ENCODE results near the gene NECTIN4. TPM values are rescaled to one million over a fixed set of nuclear protein-coding genes. Genes with fewer than 3 reads are reported as not detected.
"Not testable (repeated sequence)": the region's sequence is repeated elsewhere in the genome, so short reads cannot be mapped to it uniquely, and the experiment has no call there.

The NECTIN4 gene
- total RNA-seq, 1 donor from 2014 or later, result 0.18 TPM

DNA sequence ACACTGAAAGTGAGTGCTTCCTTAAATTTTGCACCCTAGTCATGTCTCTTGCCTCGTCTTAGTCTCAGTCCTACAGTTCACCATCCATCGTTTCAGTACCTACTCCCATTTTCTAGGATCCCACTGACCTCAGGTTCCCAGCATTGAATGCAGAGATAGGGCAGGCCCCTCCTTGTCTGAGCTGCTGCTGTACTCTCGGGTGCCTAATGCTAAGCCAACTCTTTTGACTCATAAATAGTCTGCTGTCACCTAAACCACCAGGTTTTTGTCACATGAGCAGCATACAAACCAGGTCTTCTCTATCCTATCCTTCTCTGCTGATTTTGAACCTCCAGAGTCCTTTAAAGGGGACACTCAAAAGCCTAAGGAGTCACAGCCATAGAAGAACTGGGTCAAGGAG, 22.7 kb downstream of the NECTIN4 start:
- intact Hi-C loops (cut with micrococcal nuclease), result no loop called here

GRCh38 chr1:161065681-161066080, 23.7 kb downstream of the NECTIN4 start:
- intact Hi-C loops (cut with micrococcal nuclease), result not testable (repeated sequence)

- intact Hi-C loops (cut with micrococcal nuclease), result not testable (repeated sequence)
Observed at GRCh38 chr1:161063936-161064335, 25.4 kb downstream of the NECTIN4 start.

GRCh38 chr1:161061419-161061818, 27.9 kb downstream of the NECTIN4 start:
- intact Hi-C loops (cut with micrococcal nuclease), result no loop called here

DNA sequence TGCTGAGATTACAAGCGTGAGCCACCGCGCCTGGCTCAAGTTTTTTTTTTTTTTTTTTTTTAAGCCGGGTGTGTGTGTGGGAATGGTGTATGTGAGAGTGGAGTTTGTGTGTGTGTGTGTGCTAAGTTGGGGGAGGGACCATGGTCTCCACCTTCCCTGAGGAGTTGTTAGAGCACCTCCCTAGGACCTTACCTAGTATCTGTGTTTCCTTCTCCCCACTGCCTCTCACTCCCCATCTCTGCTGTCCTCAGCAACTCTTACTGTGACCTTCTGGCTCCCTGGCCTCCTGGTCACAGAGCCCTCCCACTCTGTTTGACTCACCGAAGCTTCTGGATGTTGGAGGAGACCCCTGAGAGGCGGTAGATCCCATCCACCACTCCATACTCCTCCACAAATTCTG, 30.1 kb downstream of the NECTIN4 start:
- intact Hi-C loops (cut with micrococcal nuclease), result no loop called here

DNA sequence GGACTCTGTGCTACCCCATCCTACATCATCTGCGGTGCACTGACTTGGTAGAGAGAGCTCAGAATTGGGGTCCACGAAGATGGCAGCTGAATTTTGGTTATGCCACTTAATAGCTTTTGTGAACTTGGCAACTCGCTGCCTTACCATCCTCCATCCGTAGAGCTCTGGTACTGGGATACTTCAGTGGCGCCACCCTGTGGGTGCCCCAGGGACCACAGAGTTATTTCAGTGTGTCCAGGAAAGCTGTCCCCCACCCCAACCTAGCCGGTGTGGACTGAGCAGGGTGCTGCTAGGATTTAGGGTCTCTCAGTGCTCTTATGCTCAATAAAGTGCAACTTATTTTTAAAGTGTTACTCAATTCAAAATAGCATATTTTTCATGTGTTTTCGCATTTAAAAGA, 34.6 kb downstream of the NECTIN4 start:
- intact Hi-C loops (cut with micrococcal nuclease), result no loop called here

GRCh38 chr1:161054232-161054631, 35.1 kb downstream of the NECTIN4 start:
- intact Hi-C loops (cut with micrococcal nuclease), result no loop called here

- intact Hi-C loops (cut with micrococcal nuclease), result no loop called here
Observed at GRCh38 chr1:161052899-161053298, 36.5 kb downstream of the NECTIN4 start.

DNA sequence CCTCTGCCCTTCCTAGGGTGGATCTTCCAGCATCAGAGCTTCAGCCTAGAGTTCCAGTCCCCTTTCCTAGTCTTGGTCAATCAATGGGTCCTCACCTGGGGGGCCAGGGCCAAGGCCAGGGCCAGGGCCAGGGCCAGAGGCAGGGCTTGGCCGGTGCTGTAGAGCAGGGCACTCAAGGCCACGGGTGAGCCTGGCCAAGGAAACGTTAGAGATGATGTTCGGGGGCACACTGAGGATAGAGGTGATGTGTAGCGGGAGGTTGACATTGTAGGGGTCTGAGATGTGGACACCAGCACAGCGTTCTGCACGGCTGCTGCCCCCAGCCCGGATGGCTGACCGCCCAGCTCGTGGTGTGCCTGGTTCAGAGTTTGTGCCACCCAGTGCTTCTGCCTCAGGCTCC, 38.1 kb downstream of the NECTIN4 start:
- intact Hi-C loops (cut with micrococcal nuclease), result no loop called here

GRCh38 chr1:161048949-161049722, 40.2 kb downstream of the NECTIN4 start:
- intact Hi-C loops (cut with micrococcal nuclease), result loop anchor here (10.0 kb wide), 2 partner anchors 54 to 346 kb away; no protein-coding TSS in a partner anchor

GRCh38 chr1:161047436-161048420, 41.6 kb downstream of the NECTIN4 start:
- intact Hi-C loops (cut with micrococcal nuclease), result loop anchor here (10.0 kb wide), 2 partner anchors 53 to 347 kb away; no protein-coding TSS in a partner anchor

- intact Hi-C loops (cut with micrococcal nuclease), result loop anchor here (1.0 to 10.0 kb wide), 4 partner anchors 52 to 348 kb away; partner anchors contain the start of gene UFC1
Observed at GRCh38 chr1:161046605-161047228, 42.6 kb downstream of the NECTIN4 start.

- intact Hi-C loops (cut with micrococcal nuclease), result loop anchor here (1.0 to 10.0 kb wide), 6 partner anchors 22 to 349 kb away; partner anchors contain the start of genes F11R and UFC1
Observed at GRCh38 chr1:161045736-161046604, 43.4 kb downstream of the NECTIN4 start, which contains the start of gene USF1. Gene USF1 (minus strand): TSS chr1:161045977. CDS start chr1:161043275, 2,702 bp downstream.

GRCh38 chr1:161044908-161045735, 44.2 kb downstream of the NECTIN4 start:
- intact Hi-C loops (cut with micrococcal nuclease), result loop anchor here (1.0 to 10.0 kb wide), 4 partner anchors 23 to 350 kb away; partner anchors contain the start of gene F11R

DNA sequence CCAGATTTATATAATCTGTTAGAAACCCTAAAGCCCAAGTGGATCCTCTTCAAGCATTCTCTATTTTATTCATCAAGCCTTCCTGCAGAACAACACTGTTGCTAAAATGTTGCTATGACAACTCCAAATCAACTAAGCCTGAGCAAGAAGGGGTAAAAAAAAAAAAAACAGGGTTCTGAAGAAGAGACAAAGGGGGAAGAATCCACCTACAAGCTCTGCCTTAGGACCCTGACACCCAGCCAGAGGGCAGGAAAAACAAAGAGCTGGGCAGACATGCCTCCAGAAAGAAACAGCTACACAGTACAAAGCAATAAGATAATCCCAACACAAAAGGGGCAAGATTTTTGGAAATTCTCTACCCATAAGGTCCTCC, 44.8 kb downstream of the NECTIN4 start:
- intact Hi-C loops (cut with micrococcal nuclease), result loop anchor here (2.0 to 10.0 kb wide), 3 partner anchors 24 to 350 kb away; partner anchors contain the start of gene F11R

GRCh38 chr1:161039546-161039945, 49.8 kb downstream of the NECTIN4 start:
- intact Hi-C loops (cut with micrococcal nuclease), result no loop called here

DNA sequence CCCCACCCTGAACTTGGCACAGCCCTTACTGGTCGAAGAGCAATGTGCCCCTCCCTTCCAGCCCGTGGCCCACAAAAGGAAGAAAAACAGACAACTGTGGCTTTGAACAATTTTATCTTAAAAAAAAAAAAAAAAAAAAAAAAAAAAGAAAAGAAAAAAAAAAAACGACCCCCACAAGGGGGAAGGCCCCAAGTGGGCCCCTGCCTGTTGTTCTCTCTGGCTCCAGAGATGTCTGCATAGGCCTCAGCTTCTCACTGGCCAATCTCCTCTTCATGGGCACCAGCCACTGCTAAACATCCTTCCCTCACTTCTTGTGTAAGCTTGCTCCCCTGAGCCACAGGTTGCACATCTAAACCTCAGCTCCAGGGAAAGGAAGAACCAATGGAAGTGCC, 50.2 kb downstream of the NECTIN4 start:
- intact Hi-C loops (cut with micrococcal nuclease), result no loop called here

GRCh38 chr1:161038523-161039153, 50.7 kb downstream of the NECTIN4 start, which contains the start of gene TSTD1:
Gene TSTD1 (minus strand): TSS chr1:161038964. CDS start chr1:161038889, 75 bp downstream.
- intact Hi-C loops (cut with micrococcal nuclease), result loop anchor here (1.0 kb wide), 1 partner anchor 17 kb away; the partner anchor contains the start of gene F11R
